Measurements from ENCODE around the gene ARID4B.

GRCh38 chr1:235238558-235238957 is 89.4 kb downstream of the ARID4B start:
- TF ChIP-seq, protein P1, sequence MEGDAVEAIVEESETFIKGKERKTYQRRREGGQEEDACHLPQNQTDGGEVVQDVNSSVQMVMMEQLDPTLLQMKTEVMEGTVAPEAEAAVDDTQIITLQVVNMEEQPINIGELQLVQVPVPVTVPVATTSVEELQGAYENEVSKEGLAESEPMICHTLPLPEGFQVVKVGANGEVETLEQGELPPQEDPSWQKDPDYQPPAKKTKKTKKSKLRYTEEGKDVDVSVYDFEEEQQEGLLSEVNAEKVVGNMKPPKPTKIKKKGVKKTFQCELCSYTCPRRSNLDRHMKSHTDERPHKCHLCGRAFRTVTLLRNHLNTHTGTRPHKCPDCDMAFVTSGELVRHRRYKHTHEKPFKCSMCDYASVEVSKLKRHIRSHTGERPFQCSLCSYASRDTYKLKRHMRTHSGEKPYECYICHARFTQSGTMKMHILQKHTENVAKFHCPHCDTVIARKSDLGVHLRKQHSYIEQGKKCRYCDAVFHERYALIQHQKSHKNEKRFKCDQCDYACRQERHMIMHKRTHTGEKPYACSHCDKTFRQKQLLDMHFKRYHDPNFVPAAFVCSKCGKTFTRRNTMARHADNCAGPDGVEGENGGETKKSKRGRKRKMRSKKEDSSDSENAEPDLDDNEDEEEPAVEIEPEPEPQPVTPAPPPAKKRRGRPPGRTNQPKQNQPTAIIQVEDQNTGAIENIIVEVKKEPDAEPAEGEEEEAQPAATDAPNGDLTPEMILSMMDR (IDR thresholded peaks at IDR 0.05 in 2 of 3, conservative IDR thresholded peaks at IDR 0.05 in 1 of 3; ENCODE audit: borderline replicate concordance in 1 of 3, insufficient read depth in 1 of 3, low read depth in 2 of 3, low read length in 2 of 3), result no peak
- TF ChIP-seq POLR2AphosphoS5 (IDR thresholded peaks at IDR 0.05; ENCODE audit: low read depth, low read length) (no peak), ZBTB33 (IDR thresholded peaks at IDR 0.05; ENCODE audit: extremely low read depth, insufficient replicate concordance, low read length) (no peak), CEBPB (IDR thresholded peaks at IDR 0.05; ENCODE audit: low read depth) (no peak), POLR2A (IDR thresholded peaks at IDR 0.05; ENCODE audit: borderline replicate concordance, extremely low read depth, insufficient read depth, insufficient read length) (no peak), JUND (IDR thresholded peaks at IDR 0.05) (no peak), EZH2 (IDR thresholded peaks at IDR 0.05) (no peak), ZNF274 (IDR thresholded peaks at IDR 0.05; ENCODE audit: low read depth, low read length) (no peak), MAX (IDR thresholded peaks at IDR 0.05) (no peak), ELF1 (IDR thresholded peaks at IDR 0.05; ENCODE audit: borderline replicate concordance, low read depth) (no peak), SIN3A (IDR thresholded peaks at IDR 0.05; ENCODE audit: low read depth) (no peak), YY1 (IDR thresholded peaks at IDR 0.05; ENCODE audit: extremely low read depth, insufficient replicate concordance, low read depth, low read length) (no peak), SRF (IDR thresholded peaks at IDR 0.05; ENCODE audit: low read depth) (no peak)
